GM21825 (cell line): Measurements from ENCODE around the gene TNFRSF1A.
A peak's percentile ranks its signal among the peaks of the same experiment; 100 is the strongest.
"Not testable (repeated sequence)": the region's sequence is repeated elsewhere in the genome, so short reads cannot be mapped to it uniquely, and the experiment has no call there.

Experiments
- ATAC-seq: cut with Tn5 transposase; IDR thresholded peaks from one replicate; pipeline ENCODE4 v1.9.1; 2021; ENCODE audit warnings: mild to moderate bottlenecking, moderate library complexity; ENCODE audit not compliant: unreplicated experiment

The TNFRSF1A gene

GRCh38 chr12:6338536-6338935 is 3.3 kb downstream of the TNFRSF1A start:
- ATAC-seq, result not testable (repeated sequence)

GRCh38 chr12:6337958-6338433 is 3.9 kb downstream of the TNFRSF1A start:
- ATAC-seq, result no peak

GRCh38 chr12:6336889-6337853 is 4.7 kb downstream of the TNFRSF1A start:
- ATAC-seq, result no peak

GRCh38 chr12:6336079-6336888 is 5.6 kb downstream of the TNFRSF1A start:
- ATAC-seq, result no peak

GRCh38 chr12:6335451-6336078 is 6.3 kb downstream of the TNFRSF1A start:
- ATAC-seq, result peak; percentile 63

- no peak for ATAC-seq
Measured at GRCh38 chr12:6334940-6335450, 6.9 kb downstream of the TNFRSF1A start.

GRCh38 chr12:6334359-6334758 is 7.5 kb downstream of the TNFRSF1A start:
- ATAC-seq, result no peak

GRCh38 chr12:6333566-6333965 is 8.3 kb downstream of the TNFRSF1A start:
- no peak for ATAC-seq

- ATAC-seq, result no peak
Measured at GRCh38 chr12:6333029-6333428, 8.8 kb downstream of the TNFRSF1A start.

- no peak for ATAC-seq
Measured at GRCh38 chr12:6332459-6332858, 9.4 kb downstream of the TNFRSF1A start.

GRCh38 chr12:6330999-6331714 is 10.7 kb downstream of the TNFRSF1A start:
- no peak for ATAC-seq

- ATAC-seq, result peak; percentile 66
Measured at GRCh38 chr12:6330192-6330591, 11.7 kb downstream of the TNFRSF1A start.

- no peak for ATAC-seq
Measured at GRCh38 chr12:6329703-6330064, 12.2 kb downstream of the TNFRSF1A start.

- no peak for ATAC-seq
Measured at GRCh38 chr12:6328945-6329702, 12.8 kb downstream of the TNFRSF1A start.

- ATAC-seq, result no peak
Measured at GRCh38 chr12:6328045-6328779, 13.7 kb downstream of the TNFRSF1A start.

- no peak for ATAC-seq
Measured at GRCh38 chr12:6327229-6328041, 14.4 kb downstream of the TNFRSF1A start.

- no peak for ATAC-seq
Measured at GRCh38 chr12:6326316-6327228, 15.3 kb downstream of the TNFRSF1A start.
